DMS114 treated with DMSO at 0.1 percent for 48 hours (cell line): ENCODE results near the gene SPO11.
A peak's percentile ranks its signal among the peaks of the same experiment; 100 is the strongest.

ENCODE experiments used
- DNase-seq: peaks from one replicate; lab custom pipeline; 2025; ENCODE audit not compliant: unreplicated experiment; lab: John Stamatoyannopoulos, UW

The SPO11 gene

GRCh38 chr20:57388953-57389694, 59.5 kb downstream of the SPO11 start:
- DNase-seq, result no peak

GRCh38 chr20:57389695-57390603, 60.3 kb downstream of the SPO11 start:
- no peak for DNase-seq

- DNase-seq, result peak; percentile 44
Observed at GRCh38 chr20:57390604-57391438, 61.2 kb downstream of the SPO11 start, which contains the start of gene RBM38. Gene RBM38 (plus strand): TSS chr20:57391396. CDS start chr20:57391582, 186 bp downstream.

- no peak for DNase-seq
Observed at GRCh38 chr20:57391439-57392301, 62.1 kb downstream of the SPO11 start.

- no peak for DNase-seq
Observed at GRCh38 chr20:57392512-57393271, 63.1 kb downstream of the SPO11 start.
